Measurements from ENCODE around the gene SYNE1.

The SYNE1 gene

DNA sequence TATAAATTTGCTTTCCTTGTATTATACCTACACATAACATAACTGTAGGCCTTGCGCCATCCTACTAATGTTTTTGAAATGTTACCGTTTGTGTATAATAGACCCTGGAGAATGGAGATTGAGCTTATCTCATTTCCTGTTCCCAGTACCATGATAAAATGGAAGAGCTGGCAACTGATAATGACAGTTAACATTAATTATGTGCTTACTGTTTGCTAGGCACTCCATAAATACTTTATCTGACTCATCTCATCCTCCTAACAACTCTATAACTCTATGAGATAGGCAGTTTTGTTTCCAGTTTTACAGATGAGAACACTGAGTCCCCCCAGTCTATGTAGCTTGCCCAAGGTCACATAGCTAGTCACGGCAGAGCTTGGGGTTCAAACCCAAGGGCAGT is 396.7 kb downstream of the SYNE1 start:
- Histone ChIP-seq H3K4me1 (ENCODE audit: control insufficient read depth, insufficient read depth, low read length) (peaks cover 5% of the 10 kb centered on the region), H3K4me3 (ENCODE audit: low read length in 2 of 2) (no peak overlapping the region), H3K9me3 (ENCODE audit: control insufficient read depth in 2 of 2, low read length in 2 of 2) (no peaks in the 10 kb centered on the region), H3K27me3 (ENCODE audit: control insufficient read depth in 1 of 2, insufficient read depth in 2 of 2, low read length in 2 of 2) (no peaks in the 10 kb centered on the region), H3K36me3 (ENCODE audit: control insufficient read depth in 2 of 2, insufficient read depth in 2 of 2, low read length in 2 of 2) (peaks cover 56 to 60% of the 10 kb centered on the region in 2 donors), H3K27ac (ENCODE audit: low read length) (no peak overlapping the region), H3K9ac (ENCODE audit: low read length in 2 of 2) (no peak overlapping the region)

- Histone ChIP-seq H3K9ac (ENCODE audit: low read length in 2 of 2) (no peak overlapping the region), H3K4me1 (ENCODE audit: control insufficient read depth, insufficient read depth, low read length) (no peaks in the 10 kb centered on the region), H3K27me3 (ENCODE audit: control insufficient read depth in 1 of 2, insufficient read depth in 2 of 2, low read length in 2 of 2) (no peaks in the 10 kb centered on the region), H3K36me3 (ENCODE audit: control insufficient read depth in 2 of 2, insufficient read depth in 2 of 2, low read length in 2 of 2) (peaks cover 53 to 75% of the 10 kb centered on the region in 2 donors), H3K27ac (ENCODE audit: low read length) (no peak overlapping the region), H3K4me3 (ENCODE audit: low read length in 2 of 2) (no peak overlapping the region), H3K9me3 (ENCODE audit: control insufficient read depth in 2 of 2, low read length in 2 of 2) (no peaks in the 10 kb centered on the region)
Observed at GRCh38 chr6:152236370-152237097, 400.6 kb downstream of the SYNE1 start.

DNA sequence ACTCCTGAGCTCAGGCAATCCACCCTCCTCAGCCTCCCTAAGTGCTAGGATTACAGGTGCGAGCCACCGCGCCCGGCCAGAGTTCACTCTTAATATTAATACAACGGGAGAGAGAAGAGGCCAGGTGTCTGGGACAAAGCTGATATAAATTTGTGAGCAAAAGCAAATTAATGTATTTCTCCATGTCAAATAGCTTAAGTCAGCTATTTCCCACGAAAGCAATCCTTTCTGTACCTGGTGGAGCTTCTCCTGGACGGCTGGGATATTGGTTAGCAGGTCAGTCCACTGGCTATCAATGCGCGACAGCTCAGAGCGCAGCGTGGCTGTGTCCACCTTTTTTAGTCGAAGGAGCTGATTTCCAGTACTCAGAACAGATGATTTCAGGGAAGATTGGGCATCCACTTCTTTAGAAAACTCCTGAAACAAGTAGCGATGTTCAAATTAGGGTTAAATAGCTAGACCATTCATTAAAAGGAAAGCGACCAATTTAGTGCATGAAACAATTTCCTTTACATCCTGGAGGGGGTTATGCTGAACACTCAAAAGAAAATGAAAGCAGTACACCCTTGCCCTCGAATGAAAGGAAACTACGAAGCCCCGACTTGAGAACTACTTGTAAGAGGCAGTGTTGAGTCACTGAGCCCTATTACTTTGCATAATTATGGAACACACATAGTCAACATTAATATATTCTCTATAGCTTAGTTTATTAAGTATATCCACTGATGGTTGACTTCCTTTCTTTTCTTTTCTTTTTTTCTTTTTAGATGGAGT is 403.4 kb downstream of the SYNE1 start:
- H3K27ac ChIP-seq (ENCODE audit: low read length): no peak overlapping the region
- H3K4me1 ChIP-seq (ENCODE audit: control insufficient read depth, insufficient read depth, low read length): no peaks in the 10 kb centered on the region
- H3K27me3 ChIP-seq (ENCODE audit: control insufficient read depth in 1 of 2, insufficient read depth in 2 of 2, low read length in 2 of 2): no peaks in the 10 kb centered on the region
- H3K9me3 ChIP-seq (ENCODE audit: control insufficient read depth in 2 of 2, low read length in 2 of 2): no peaks in the 10 kb centered on the region
- no peak overlapping the region for H3K4me3 ChIP-seq (ENCODE audit: low read length in 2 of 2)
- H3K9ac ChIP-seq (ENCODE audit: low read length in 2 of 2): no peak overlapping the region
- H3K36me3 ChIP-seq (ENCODE audit: control insufficient read depth in 2 of 2, insufficient read depth in 2 of 2, low read length in 2 of 2): peaks cover 42 to 54% of the 10 kb centered on the region in 2 donors

GRCh38 chr6:152232501-152233151 is 404.5 kb downstream of the SYNE1 start:
- Histone ChIP-seq H3K36me3 (ENCODE audit: control insufficient read depth in 2 of 2, insufficient read depth in 2 of 2, low read length in 2 of 2) (peaks cover 38 to 43% of the 10 kb centered on the region in 2 donors), H3K9ac (ENCODE audit: low read length in 2 of 2) (no peak overlapping the region), H3K9me3 (ENCODE audit: control insufficient read depth in 2 of 2, low read length in 2 of 2) (no peaks in the 10 kb centered on the region), H3K4me1 (ENCODE audit: control insufficient read depth, insufficient read depth, low read length) (no peaks in the 10 kb centered on the region), H3K27ac (ENCODE audit: low read length) (no peak overlapping the region), H3K4me3 (ENCODE audit: low read length in 2 of 2) (no peak overlapping the region), H3K27me3 (ENCODE audit: control insufficient read depth in 1 of 2, insufficient read depth in 2 of 2, low read length in 2 of 2) (no peaks in the 10 kb centered on the region)

DNA sequence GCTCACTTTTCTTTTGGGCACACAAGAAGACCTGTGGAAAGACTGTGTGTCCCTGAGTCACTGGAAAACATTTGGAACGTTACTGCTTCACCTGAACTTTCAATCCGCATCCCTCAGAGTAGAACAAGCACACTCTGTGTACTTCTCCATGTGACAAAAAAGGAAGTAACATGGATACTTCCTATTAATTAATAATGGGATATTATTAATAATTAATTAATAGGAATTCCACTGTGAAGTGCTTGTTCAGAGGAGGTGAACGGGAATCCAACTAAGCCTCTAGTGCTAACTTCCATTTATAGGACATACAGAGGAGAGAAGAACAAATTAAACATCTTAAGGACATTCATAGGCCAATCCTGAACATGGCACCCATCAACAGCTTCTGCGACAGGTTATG is 407.8 kb downstream of the SYNE1 start:
- no peaks in the 10 kb centered on the region for H3K9me3 ChIP-seq (ENCODE audit: control insufficient read depth in 2 of 2, low read length in 2 of 2)
- H3K4me1 ChIP-seq (ENCODE audit: control insufficient read depth, insufficient read depth, low read length): no peaks in the 10 kb centered on the region
- peaks cover 19 to 25% of the 10 kb centered on the region in 2 donors for H3K36me3 ChIP-seq (ENCODE audit: control insufficient read depth in 2 of 2, insufficient read depth in 2 of 2, low read length in 2 of 2)
- H3K27me3 ChIP-seq (ENCODE audit: control insufficient read depth in 1 of 2, insufficient read depth in 2 of 2, low read length in 2 of 2): no peaks in the 10 kb centered on the region
- no peak overlapping the region for H3K9ac ChIP-seq (ENCODE audit: low read length in 2 of 2)
- H3K4me3 ChIP-seq (ENCODE audit: low read length in 2 of 2): no peak overlapping the region
- no peak overlapping the region for H3K27ac ChIP-seq (ENCODE audit: low read length)

DNA sequence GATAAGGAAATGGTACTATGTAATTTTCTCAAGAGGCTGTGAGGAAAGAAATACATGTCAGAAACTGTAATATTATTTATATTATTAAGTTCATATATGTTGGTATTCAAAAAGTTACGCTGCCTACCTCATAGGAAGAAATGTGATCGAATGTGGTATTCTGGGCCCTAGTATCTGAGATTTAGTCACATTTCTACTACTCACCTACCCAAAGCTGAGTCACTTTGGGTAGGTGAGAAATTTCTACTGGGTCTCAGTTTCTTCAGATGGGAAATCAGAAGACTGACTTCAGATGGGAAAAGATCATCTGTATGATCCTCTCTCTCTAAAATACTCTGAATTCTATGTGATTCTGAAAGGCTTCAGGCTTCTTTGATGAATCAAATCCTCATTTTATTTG is 411.0 kb downstream of the SYNE1 start:
- Histone ChIP-seq H3K4me3 (ENCODE audit: low read length in 2 of 2) (no peak overlapping the region), H3K27ac (ENCODE audit: low read length) (no peak overlapping the region), H3K4me1 (ENCODE audit: control insufficient read depth, insufficient read depth, low read length) (no peaks in the 10 kb centered on the region), H3K9me3 (ENCODE audit: control insufficient read depth in 2 of 2, low read length in 2 of 2) (peaks cover 6 to 7% of the 10 kb centered on the region in 2 donors), H3K36me3 (ENCODE audit: control insufficient read depth in 2 of 2, insufficient read depth in 2 of 2, low read length in 2 of 2) (peaks cover 29 to 31% of the 10 kb centered on the region in 2 donors), H3K9ac (ENCODE audit: low read length in 2 of 2) (no peak overlapping the region), H3K27me3 (ENCODE audit: control insufficient read depth in 1 of 2, insufficient read depth in 2 of 2, low read length in 2 of 2) (no peaks in the 10 kb centered on the region)

DNA sequence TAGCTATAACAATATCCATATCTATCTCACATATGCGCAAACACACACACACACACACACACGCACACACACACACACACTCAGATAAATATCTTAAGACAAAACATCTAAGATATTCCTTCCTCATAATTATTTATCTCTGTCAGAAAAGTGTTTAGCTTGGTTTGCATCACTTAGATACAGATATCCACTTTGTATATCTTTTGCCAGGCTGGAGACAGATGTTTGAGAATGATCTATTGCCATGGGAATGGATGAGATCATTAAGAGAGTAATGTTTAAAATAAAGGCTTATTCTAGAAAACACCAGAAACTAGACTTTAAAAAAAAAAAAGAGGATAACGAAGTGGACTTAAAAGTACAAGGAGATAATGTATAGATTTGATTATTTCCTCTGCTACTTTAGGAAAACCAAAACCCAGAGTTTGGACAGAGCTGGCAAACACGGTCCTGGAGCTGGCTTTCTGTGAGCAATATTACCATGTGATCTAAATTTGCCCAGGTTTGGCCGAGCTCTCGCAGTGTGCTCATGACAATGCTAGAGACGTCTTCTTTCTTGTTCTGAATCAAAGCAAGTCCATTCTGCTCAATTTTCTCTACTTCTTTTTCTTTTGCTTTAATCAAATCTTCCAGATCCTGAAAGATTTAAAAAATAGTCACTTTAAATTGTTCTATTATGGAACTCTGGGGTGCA is 411.8 kb downstream of the SYNE1 start:
- Histone ChIP-seq H3K9me3 (ENCODE audit: control insufficient read depth in 2 of 2, low read length in 2 of 2) (peaks cover 6 to 7% of the 10 kb centered on the region in 2 donors), H3K4me3 (ENCODE audit: low read length in 2 of 2) (no peak overlapping the region), H3K27me3 (ENCODE audit: control insufficient read depth in 1 of 2, insufficient read depth in 2 of 2, low read length in 2 of 2) (no peaks in the 10 kb centered on the region), H3K36me3 (ENCODE audit: control insufficient read depth in 2 of 2, insufficient read depth in 2 of 2, low read length in 2 of 2) (peaks cover 34% of the 10 kb centered on the region in 2 donors), H3K27ac (ENCODE audit: low read length) (peak overlapping the region; percentile 26), H3K9ac (ENCODE audit: low read length in 2 of 2) (no peak overlapping the region), H3K4me1 (ENCODE audit: control insufficient read depth, insufficient read depth, low read length) (no peaks in the 10 kb centered on the region)

GRCh38 chr6:152223636-152224035 is 413.5 kb downstream of the SYNE1 start:
- no peak overlapping the region for H3K27ac ChIP-seq (ENCODE audit: low read length)
- peaks cover 39 to 42% of the 10 kb centered on the region in 2 donors for H3K36me3 ChIP-seq (ENCODE audit: control insufficient read depth in 2 of 2, insufficient read depth in 2 of 2, low read length in 2 of 2)
- no peaks in the 10 kb centered on the region for H3K4me1 ChIP-seq (ENCODE audit: control insufficient read depth, insufficient read depth, low read length)

DNA sequence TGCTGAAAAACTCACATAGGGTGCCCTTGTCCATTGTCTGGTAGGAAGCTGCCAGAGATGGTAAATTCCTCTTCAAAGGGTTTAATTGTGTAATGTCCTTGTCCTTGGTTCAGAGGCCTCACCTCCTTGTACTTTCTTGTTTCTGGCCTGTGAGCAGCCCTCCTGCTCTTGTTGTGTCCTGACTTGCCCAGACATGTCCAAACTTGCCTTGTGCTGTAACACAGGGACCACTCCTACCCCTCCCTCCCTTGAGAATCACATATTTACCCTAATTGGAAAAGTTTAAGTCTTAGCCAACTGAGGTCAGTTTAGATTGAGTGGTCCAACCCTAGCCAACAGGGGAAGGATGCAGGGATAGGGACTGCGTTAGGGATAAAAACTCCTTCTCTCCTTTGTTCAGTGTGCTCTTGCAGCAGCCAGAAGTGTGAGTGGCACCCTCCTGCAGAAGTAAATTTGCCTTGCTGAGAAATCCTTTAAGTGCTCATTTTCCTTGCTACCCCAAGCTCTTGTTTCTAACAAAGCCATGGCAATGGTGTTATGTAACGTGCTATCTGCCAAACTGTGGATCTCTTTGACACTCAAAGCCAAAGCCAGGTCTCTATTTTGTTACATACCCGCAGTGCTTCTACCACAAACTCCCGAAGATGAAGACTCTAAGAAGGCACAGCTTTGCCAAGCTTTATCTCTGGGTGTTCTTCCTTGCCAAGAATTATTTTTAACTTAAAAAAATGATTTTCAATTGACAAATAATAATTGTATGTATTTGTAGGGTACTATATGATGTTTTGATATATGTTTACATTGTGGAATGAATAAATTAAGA is 415.1 kb downstream of the SYNE1 start:
- no peaks in the 10 kb centered on the region for H3K27me3 ChIP-seq (ENCODE audit: control insufficient read depth in 1 of 2, insufficient read depth in 2 of 2, low read length in 2 of 2)
- H3K9me3 ChIP-seq (ENCODE audit: control insufficient read depth in 2 of 2, low read length in 2 of 2): peaks cover 6 to 7% of the 10 kb centered on the region in 2 donors
- H3K9ac ChIP-seq (ENCODE audit: low read length in 2 of 2): no peak overlapping the region
- H3K4me3 ChIP-seq (ENCODE audit: low read length in 2 of 2): no peak overlapping the region
- no peaks in the 10 kb centered on the region for H3K4me1 ChIP-seq (ENCODE audit: control insufficient read depth, insufficient read depth, low read length)
- peaks cover 49 to 52% of the 10 kb centered on the region in 2 donors for H3K36me3 ChIP-seq (ENCODE audit: control insufficient read depth in 2 of 2, insufficient read depth in 2 of 2, low read length in 2 of 2)
- no peak overlapping the region for H3K27ac ChIP-seq (ENCODE audit: low read length)

More at GRCh38 chr6:152223636-152224035, 413.5 kb downstream of the SYNE1 start:
- H3K27me3 ChIP-seq (ENCODE audit: control insufficient read depth in 1 of 2, insufficient read depth in 2 of 2, low read length in 2 of 2): no peaks in the 10 kb centered on the region
- H3K4me3 ChIP-seq (ENCODE audit: low read length in 2 of 2): no peak overlapping the region
- peaks cover 6 to 7% of the 10 kb centered on the region in 2 donors for H3K9me3 ChIP-seq (ENCODE audit: control insufficient read depth in 2 of 2, low read length in 2 of 2)
- H3K9ac ChIP-seq (ENCODE audit: low read length in 2 of 2): no peak overlapping the region

DNA sequence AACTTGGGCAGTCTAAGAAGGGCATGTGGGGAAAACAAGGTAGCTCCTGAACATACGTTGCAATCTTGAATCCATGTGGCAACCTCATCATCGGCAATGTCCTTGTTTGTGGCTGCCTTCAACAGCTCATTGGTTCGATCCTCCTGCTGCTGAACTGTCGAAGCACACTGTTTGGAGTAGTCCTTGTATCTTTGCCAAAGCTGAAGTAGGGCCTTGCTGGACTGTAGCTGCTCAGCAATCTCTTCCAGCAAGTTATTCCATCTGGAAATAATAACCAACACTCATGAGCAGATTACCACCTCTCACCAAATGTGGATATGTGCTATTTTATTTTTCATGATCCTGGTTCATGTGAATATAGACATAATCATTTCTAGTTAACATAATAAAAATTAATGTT is 416.4 kb downstream of the SYNE1 start:
- Histone ChIP-seq H3K4me3 (ENCODE audit: low read length in 2 of 2) (no peak overlapping the region), H3K4me1 (ENCODE audit: control insufficient read depth, insufficient read depth, low read length) (no peaks in the 10 kb centered on the region), H3K9me3 (ENCODE audit: control insufficient read depth in 2 of 2, low read length in 2 of 2) (peaks cover 6 to 7% of the 10 kb centered on the region in 2 donors), H3K36me3 (ENCODE audit: control insufficient read depth in 2 of 2, insufficient read depth in 2 of 2, low read length in 2 of 2) (peaks cover 56 to 60% of the 10 kb centered on the region in 2 donors), H3K9ac (ENCODE audit: low read length in 2 of 2) (no peak overlapping the region), H3K27ac (ENCODE audit: low read length) (no peak overlapping the region), H3K27me3 (ENCODE audit: control insufficient read depth in 1 of 2, insufficient read depth in 2 of 2, low read length in 2 of 2) (no peaks in the 10 kb centered on the region)

Data from stomach smooth muscle (tissue), 2 donors.